CD4-positive, alpha-beta T cell treated with Interleukin-12 subunit alpha and Interleukin-12 subunit beta, for 1 hour (primary cell): ENCODE results near the gene HRC.
"Not testable (repeated sequence)": the region's sequence is repeated elsewhere in the genome, so short reads cannot be mapped to it uniquely, and the experiment has no call there.

Experiments used
- DNase-seq: peaks from one replicate; pipeline ENCODE4 v3.0.0-alpha.2; 2020

The HRC gene

DNA sequence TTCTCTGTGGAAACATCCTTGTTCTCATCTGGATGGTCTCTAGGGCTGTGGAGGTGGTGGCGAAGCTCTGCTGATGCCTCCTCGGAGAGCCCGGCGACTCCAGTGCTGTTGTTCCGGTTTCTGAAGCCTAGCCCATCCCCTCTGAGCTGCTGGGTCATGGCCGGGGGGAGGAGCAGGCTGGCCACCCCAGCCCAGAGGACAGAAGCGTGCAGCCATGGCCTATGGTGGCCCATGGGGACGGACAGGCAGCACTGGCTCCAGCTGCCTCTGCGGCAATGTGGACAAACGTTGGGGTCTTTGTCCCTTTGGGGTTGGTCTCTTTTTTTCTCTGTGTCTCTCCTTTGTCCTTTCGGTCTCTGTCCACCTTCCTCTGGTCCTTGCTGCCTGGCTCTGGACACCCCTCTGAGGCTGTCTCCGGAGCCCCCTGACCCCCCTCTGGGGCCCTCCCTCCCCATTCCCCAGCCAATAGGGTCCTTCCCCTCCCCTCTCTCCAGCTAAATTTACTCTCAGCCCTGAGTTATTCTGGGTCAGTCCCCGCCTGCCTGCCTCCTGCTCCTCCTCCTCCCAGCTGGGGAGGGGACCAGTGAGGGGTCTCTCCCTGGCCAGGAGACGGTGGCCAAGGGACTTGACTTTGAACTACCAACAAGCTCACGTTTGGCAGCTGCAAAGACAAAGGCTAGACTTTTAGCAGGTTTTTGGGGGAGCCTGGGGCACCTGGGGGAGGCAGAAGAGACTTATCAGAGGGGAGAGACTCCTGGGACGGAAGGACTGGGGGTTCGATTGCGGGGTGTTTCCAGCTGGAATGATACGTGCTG is at the start of gene HRC:
Gene HRC (minus strand): TSS at position 392 of the 815 bp plus-strand sequence. CDS start 159 bp downstream, at position 233.
- DNase-seq: no peak

DNA sequence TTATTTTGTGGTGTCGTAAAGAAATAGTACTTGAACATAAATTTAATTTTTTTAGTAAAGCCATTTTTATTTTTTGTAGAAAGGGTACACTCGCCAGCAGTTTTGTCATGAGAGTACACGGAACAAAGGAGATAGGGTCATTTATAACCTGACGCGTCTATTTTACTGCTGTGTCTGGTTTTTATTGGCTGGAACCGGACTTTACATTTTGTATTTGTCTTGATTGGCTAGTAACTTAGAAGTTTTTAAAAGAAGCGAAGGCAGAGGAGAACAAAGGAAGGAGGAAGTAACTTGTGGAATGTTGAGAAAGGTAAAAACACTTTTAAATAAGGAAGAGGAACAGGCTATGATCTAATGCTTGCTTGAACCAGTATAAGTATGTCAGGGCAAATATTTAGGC is 45.8 kb upstream of the HRC start:
- no peak for DNase-seq

- DNase-seq: no peak
Measured at GRCh38 chr19:49200238-49200862, 45.2 kb upstream of the HRC start.

GRCh38 chr19:49196527-49197240 is 41.5 kb upstream of the HRC start:
- no peak for DNase-seq

- DNase-seq: no peak
Measured at GRCh38 chr19:49194408-49194807, 39.2 kb upstream of the HRC start.

DNA sequence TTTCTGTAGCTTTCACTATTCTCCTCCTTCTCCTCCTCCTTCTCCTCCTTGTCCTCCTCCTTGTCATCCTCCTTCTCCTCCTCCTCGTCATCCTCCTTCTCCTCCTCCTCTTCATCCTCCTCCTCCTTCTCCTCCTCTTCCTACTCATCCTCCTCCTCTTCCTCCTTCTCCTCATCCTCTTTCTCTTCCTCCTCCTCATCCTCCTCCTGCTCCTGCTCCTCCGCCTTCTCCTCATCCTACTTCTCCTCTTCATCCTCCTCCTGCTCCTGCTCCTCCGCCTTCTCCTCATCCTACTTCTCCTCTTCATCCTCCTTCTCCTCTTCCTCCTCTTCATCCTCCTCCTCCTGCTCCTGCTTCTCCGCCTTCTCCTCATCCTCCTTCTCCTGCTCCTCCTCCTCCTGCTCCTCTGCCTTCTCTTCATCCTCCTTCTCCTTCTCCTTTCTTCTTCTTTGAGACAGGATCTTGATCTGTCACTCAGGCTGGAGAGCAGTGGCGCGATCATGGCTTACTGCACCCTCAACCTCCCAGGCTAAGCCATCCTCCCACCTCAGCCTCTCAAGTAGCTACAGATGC is 38.7 kb upstream of the HRC start:
- no peak for DNase-seq

DNA sequence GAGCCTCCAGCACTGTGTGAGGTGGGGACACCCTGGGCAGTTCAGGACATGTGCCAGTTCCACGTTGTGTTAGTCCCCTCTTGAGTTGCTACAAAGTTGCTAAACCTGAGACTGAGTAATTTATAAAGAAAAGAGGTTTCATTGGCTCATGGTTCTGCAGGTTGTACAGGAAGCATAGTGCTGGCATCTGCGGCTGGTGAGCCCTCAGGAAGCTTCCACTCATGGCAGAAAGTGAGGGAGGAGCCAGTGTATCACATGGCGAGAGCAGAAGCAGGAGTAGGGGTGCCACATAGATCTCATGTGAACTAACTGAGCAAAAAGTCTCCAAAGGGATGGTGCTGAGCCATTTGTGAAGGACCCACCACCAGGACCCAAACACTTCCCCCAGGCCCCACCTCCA is 35.6 kb upstream of the HRC start:
- DNase-seq: no peak

DNA sequence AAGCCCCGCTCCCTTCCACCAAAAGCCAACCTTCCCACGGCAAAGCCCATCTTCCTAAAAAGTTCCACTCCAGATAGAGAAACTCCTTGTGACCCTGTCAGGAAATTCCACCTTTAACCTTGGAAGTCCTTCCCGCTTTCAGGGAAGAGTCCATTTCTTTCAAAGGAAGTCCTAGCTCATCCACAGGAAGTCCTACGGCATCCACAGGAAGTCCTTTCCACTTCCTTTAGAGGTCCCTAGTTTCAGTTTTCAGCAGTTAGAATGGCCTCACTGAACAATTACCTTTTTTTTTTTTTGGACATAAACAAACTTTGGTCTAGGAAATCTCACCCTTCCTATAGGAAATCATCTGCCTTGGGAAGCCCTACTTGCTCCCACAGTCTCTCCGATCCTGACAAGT is 34.1 kb upstream of the HRC start:
- no peak for DNase-seq

DNA sequence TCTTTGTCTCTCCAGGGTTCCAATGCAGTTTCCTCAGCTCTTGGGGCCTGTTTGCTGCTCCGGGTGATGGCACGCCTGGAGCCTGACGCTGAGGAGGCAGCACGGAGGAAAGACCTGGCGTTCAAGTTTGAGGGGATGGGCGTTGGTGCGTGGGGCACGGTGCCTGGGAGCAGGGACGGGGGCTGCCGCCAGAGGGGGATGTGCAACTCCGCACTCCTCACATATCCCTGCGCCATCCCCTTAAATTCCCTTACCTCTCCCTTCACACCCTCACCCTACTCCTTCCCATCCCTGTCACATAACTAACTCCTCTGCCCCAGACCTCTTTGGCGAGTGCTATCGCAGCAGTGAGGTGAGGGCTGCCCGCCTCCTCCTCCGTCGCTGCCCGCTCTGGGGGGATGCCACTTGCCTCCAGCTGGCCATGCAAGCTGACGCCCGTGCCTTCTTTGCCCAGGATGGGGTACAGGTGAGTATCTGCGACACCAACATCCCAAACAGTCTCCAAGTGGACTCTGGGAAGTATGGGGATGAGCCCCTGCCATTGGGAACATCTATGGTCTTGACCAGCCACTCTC is 33.5 kb upstream of the HRC start:
- DNase-seq: no peak

- DNase-seq: no peak
Measured at GRCh38 chr19:49186108-49186507, 30.9 kb upstream of the HRC start.

DNA sequence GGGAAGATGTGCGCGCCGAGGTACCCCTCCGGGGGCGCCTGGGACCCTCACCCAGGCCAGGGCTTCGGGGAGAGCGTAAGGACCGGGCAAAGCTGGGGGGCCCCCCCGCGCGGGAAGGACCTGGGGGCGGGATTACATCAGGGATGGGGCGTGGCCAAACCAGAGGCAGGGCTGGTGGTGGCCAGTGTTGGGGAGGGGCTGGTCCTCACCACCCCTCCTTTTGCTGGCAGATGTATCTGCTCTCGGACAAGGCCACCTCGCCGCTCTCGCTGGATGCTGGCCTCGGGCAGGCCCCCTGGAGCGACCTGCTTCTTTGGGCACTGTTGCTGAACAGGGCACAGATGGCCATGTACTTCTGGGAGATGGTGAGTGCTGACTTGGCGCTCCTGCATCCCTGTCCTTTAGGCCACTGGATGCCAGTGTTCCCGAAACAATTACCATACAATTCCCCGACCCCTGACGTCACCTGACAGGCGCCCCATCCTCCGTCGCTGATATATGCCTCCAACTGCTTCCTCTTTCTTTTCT is 27.7 kb upstream of the HRC start:
- no peak for DNase-seq

DNA sequence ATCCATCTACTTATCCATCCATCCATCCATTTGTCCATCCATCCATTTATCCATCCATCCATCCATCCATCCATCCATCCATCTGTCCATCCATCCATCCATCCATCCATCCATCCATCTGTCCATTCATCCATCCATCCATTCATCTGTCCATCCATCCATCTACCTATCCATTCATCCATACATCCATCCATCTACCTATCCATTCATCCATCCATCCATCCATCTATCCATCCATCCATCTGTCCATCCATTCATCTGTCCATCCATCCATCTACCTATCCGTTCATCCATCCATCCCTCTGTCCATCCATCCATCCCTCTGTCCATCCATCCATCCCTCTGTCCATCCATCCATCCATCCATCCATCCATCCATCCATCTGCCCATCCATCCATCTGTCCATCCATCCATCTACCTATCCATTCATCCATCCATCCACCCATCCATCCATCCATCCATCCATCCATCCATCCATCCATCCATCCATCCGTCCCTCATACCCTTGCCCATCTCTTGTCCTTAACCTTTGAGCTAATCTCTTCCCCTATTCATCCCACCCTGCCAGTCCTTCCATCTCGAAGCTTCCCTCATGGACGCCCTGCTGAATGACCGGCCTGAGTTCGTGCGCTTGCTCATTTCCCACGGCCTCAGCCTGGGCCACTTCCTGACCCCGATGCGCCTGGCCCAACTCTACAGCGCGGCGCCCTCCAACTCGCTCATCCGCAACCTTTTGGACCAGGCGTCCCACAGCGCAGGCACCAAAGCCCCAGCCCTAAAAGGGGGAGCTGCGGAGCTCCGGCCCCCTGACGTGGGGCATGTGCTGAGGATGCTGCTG is 27.0 kb upstream of the HRC start:
- DNase-seq: not testable (repeated sequence)

DNA sequence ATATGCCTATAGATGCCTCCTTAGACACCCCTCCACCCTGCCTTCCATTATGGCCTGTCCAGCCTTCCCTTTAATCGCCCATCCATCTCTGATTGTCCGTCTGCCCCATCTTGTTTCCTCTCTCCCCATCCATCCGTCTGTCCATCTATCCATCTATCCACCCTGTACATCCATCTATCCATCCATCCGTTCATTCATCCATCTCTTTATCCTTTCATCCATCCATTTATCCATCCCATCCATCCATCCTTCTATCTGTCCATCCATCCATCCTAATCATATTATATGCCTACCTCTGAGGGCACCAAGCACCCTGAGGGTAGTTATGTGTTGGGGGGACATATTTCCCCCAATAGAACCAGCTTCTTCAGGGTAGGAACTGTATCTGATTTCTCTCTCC is 25.5 kb upstream of the HRC start:
- no peak for DNase-seq

DNA sequence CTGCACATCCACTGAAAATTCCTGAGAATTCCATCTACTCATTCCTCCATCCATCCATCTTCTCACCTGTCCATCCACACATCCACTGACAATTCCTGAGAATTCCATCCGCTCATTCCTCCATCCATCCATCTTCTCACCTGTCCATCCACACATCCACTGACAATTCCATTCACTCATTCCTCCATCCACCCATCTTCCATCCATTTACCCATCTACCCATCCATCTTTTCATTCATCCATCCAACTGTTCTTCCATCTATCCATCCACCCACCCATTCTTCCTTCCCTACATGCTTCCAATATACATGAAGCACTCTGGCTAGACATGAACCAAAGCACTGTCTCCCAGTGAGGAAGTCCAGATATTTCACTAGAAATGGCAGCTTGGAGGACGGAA is 18.0 kb upstream of the HRC start:
- DNase-seq: no peak

- no peak for DNase-seq
Measured at GRCh38 chr19:49168421-49168820, 13.2 kb upstream of the HRC start.

GRCh38 chr19:49167857-49168409 is 12.7 kb upstream of the HRC start:
- no peak for DNase-seq

- no peak for DNase-seq
Measured at GRCh38 chr19:49165865-49166301, 10.7 kb upstream of the HRC start.

DNA sequence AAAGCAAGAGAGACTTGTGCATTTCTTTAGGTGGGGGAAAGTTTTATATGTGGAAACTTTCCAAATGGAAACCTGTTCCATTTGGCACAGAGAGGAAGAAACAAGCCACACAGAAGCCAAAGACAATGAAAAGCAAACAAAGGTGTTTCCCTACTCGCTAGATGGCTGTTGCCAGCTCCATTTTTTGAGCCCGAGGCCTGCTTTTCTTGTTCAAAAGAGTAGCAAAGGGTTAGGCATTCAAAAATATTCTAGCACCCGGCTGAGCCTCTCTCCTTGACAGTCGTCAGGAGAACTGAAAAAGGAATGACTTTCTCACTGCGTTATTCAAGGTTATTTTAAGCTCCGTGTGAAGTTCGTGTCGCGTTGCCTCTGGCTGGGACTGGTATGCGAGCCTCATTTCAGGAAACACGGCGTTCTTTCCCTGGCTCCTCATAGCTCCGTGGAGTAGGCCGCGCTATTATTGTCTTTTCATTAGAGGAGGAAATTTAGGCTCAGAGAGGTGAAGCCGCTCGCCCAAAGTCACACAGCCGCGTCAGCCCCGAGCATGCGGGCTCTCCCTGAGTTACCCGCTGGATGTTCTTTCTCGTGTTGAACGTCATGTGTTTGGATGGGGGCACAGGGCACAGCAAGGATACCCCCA is 10.0 kb upstream of the HRC start:
- no peak for DNase-seq

DNA sequence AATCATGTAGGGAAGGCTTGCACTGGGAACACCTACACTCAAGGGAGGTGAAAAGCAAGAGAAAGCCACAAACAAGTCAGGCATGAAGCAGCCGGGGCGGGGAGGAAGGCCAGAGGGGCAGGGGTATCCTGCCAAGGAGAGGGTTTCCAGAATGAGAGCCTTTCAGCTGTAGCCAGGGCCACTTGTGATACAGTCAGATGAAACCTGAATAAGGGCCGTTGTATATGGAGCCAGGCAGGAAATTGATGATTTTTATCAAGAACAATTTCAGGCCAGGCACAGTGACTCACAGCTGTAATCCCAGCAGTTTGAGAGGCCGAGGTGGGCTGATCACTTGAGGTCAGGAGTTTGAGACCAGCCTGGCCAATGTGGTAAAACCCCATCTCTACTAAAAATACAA is 6.8 kb upstream of the HRC start:
- no peak for DNase-seq

- DNase-seq: no peak
Measured at GRCh38 chr19:49160450-49161189, 5.4 kb upstream of the HRC start.
